PC-9 (cell line): ENCODE measurements around the gene SMG9.

Experiments
- CTCF ChIP-seq: fragments of 200-600 bp; sonication (generic); conservative IDR thresholded peaks from 2 replicates; pipeline ENCODE4 v1.6.1; 2017; ENCODE audit warnings: mixed run types, antibody characterized with exemption, mild to moderate bottlenecking, moderate library complexity
- EZH2 ChIP-seq: fragments of 200-600 bp; sonication (generic); IDR thresholded peaks from 2 replicates; pipeline ENCODE4 v1.8.0; 2017; ENCODE audit warnings: antibody characterized with exemption, low read depth

GRCh38 chr19:43779147-43779819 is 24.5 kb upstream of the SMG9 start:
- TF ChIP-seq CTCF (no peak), EZH2 (no peak)
